Kasumi-1 (cell line): ENCODE measurements around the gene ABCC5.
A peak's percentile ranks its signal among the peaks of the same experiment; 100 is the strongest.

ENCODE experiments used
- DNase-seq, 2 experiments: peaks; one replicate each; lab custom pipeline; 2025; lab: John Stamatoyannopoulos, UW

Gene ABCC5

DNA sequence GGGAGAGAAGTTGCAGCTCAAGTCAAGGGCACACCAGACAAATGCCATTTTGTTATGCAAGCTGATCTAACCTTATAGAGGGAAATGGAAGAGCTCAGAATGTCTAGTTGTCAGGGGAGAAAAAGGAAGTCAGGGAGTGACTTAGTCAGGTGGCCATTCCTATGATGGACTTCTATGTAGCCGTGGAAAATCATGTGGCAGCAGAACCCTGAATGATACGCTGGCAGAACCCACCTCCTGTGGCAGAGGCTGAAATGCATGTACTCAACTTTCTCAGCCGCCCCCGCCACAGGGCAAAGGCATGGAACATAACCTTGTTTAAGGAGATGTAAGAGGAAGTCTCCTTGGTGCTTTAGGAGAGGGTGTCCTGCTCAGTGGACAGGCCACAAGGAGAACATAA lies 95.3 kb downstream of the ABCC5 start:
- no peak for DNase-seq

DNA sequence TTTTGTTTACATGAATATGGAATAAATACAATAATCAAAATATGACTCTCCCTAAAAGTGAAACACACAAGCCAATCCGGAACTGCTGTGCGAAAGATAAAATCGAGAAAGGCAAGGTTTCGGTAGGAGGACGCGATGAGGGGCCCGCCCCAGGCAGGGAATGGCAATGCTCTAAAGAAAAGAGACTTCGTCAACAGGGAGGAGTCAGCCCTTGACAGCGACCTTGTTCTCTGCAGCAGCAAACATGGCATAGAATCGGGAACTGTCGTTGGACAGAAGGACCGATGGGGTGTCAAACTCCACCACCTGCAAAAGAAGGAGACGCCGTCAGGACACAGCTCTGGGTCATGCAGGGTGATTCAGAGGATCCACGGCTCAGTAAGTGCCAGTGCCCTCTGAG lies 96.6 kb downstream of the ABCC5 start:
- no peak for DNase-seq

DNA sequence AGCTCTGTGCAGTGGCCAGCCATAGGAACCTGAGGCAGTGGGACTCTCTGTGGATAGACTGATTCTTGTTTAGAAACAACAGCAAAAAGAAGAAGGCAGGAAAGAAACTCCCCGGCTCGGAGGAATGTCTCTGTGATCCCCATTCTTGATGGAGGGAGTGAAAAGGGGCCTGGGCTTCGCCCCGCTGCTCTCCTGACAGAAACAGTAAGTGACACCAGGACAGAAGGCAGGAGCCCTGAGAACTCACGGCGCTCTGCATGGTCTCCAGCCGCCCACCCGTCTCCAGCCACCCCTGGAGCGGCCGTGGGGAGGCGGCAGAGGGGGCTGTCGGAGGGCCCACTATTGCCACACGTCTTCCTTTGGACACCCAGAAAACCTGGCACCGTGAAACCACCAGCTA lies 97.3 kb downstream of the ABCC5 start:
- no peak for DNase-seq

DNA sequence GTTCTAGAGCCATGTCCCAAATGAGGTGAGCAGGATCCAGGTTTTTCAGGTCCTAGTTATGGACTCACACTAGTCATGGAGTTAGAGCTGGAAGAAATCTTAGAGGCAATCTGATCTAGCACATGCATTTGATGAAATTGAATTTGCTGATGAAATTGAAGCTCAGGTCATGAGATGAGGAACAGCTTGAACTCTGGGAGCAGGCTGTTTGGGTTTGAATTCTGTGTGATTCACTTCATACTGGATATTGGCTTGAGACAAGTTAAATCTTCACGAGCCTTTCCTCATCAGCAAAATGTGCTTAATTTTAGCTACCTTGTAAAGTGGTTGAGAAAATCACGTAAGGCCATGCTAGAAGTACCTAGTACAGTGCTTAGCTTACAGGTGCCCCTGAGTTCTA lies 99.5 kb downstream of the ABCC5 start:
- no peak for DNase-seq

DNA sequence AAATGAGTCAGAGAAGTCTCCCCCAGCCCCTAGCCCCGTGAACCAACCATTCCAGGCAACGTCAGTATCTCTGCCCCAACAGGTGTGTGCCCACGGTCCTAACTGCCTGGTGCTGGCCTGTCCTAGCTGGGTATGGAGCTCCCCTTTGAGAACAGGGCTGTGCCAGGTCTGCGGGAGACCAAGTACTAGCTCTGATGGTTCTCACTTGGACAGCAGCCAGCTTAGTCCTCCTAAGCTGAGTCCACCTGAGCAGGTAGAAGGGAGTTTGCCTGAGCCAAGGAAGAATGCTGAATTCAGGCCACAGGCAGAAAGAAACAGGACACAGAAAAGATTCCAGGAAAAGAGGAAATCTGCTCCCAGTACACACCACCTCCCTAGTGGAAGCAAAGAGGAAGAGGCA lies 99.9 kb downstream of the ABCC5 start:
- DNase-seq, result no peak

DNA sequence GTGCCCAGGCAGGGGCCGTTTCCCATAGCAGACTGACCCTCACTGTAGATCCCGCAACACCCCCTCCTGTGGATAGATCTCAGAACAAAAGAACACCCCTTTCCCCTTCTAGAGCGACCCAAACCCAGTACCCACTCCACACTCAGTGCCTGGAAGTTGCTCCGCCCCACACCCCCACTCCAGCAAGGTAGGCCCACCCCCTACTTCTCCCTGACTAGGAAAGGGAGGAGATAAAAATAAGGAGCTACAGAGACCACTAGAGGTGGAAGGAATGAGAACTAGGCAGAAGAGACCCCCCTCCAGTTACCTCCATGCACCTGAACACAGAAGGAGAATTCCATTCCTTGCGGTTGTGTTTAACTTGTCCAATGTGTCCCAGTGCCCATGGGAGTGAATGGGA lies 102.8 kb downstream of the ABCC5 start:
- DNase-seq, result no peak

DNA sequence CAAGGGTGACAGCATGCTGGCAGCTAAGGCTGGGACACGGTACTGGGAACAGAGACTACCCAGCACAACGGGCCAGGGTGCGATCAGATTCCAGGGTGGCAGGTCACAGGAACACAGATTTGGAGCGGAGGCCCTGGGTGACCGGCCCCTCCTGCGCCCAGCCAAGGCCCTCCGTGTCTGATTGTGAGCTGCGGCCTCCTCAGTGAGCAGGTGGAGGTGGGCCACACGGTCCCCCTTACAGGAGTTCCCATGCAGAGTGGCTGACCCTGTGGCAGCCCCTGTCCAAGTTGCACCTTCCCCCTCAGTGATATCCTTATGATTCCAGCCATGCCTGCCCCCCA lies 104.1 kb downstream of the ABCC5 start:
- DNase-seq, result no peak

DNA sequence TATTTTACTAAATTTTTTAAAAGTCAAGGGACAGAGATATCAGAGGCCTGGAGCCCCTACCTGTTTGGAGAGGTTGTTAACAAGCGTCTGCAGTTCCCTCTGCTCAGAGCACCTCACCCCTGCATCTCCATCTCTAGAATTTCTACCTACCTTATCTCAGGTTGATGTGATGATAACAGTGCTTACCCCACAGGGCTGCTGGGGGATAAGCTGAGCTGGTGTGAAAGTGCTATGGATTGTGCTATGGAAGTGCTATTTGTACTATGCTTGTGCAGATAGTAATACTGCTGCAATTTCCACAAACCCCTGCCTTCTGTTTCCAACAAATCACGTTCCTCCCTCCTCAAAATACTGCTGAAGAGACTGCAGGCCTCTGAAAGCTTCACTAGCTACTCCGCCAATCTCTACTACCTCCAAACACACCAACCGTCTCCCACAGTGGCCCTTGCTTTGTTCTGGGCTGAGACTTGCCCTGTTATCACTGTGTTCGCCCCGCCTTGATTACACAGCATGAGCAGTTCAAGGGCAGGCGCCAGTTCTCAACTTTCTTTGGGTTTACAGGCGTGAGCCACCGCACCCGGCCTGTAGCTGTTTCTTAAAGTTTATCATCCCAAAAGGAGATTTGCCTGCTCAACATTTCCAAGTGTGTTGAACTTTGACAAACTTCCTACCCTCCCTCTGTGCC lies 104.6 kb downstream of the ABCC5 start:
- DNase-seq, result no peak

DNA sequence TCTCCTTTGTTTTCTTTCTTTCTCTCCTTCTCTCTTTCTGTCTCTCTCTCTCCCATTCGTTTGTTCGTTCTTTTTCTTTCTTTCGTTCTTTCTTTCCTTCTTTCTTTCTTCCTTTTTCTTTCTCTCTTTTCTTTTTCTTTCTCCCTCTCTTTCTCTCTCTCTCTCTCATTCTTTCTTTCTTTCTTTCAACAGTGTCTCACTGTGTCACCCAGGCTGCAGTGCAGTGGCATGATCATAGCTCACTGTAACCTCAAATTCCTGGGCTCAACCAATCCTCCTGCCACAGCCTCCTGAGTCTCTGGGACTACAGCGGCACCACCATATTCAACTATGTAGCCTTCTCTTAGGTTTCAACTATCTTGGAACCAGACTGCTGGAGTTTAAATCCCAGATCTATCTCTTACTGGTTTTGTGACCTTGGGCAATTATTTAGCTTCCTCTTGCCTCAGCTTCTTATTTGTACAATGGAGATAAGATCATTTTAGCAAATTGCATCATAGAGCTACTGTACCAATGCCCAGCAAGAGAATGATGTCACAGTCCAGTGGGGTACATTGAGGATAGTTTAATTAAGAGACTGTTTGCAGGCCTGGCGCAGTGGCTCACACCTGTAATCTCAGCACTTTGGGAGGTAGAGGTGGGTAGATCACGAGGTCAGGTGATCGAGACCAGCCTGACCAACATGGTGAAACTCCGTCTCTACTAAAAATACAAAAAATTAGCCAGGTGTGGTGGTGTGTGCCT lies 105.7 kb downstream of the ABCC5 start:
- DNase-seq, result no peak

DNA sequence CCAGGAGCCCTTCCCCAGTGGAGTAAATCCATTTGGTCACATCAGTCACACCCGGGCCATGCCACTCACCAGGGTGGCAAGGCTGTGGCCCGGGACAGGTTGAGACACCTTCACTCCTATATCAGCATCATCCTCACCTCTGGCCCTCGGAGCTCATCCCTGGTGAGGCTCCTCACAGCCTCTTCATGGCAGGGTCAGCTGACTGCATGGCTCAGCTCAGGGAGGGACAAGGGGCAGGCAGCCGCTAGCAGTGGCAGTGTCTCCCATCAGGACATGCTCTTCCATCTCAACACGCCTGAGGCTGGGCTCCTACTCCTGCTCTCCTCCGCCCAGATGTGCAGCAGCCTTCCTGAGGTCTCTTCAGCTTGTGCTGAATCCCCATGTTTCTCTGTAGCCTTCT lies 106.6 kb downstream of the ABCC5 start:
- DNase-seq, result no peak

DNA sequence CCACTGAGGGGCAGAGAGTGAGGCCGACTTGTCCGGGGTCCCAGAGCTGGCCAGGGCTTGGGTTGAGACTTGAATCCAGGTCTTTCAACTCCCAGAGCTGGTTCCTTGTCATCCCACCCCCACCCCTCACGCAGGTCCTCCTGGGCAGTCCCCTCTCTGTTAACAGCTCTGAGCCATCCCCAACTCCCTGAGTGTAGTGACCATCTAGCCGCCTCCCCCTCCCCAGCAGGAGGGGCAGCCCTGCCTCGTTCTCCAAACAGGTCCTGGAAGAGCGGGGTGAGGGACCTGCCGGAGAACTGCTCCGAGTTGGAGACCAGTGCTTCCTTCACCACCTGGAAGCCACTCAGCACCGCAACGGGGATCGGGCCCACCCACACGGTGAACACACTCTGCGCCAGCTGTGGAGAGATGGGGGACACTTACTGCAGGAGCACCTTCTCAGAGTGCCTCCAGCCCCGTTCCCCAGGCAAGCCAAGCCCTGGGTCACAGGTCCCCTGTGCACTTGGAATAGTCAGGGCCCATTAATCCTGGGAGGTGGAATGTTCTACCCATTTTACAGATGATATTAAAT lies 108.6 kb downstream of the ABCC5 start:
- no peak for DNase-seq

DNA sequence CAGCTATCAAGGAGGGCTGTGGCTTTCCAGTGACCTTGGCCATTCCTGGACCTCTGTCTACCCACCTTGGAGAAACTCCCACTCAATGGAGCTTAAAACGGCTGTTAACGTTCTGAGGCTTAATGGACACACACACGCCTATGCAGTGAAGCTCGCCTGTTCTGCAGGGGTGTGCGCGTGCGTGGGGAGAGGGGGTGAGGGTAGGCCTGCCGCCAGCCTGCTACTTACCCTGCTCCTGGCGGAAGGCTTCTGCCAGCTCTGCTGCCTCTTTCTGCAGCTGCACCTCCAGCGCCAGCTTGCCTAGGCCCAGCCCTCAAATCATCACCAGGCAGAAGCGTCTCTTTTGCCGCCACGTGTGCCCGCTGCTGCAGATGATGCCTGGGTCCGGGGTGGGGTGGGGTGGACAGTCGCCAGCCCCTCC lies 109.8 kb downstream of the ABCC5 start:
- DNase-seq, result no peak

DNA sequence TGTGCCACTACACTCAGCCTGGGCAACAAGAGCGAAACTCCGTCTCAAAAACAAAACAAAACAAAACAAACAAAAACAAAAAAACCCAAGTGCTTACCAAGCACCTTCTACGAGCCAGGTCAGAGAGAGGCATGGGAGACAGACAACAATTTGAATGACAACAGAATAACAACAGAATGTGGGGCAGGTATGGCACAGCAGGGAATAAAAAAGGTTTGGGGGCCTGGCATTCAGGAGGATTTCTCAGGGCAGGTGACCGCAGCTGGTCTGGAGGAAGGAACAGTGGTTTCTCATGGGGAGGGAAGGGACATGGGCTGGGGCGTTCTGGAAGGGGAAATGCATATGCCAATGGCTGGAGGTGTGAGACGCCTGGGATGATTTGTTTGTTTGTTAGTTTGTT lies 110.5 kb downstream of the ABCC5 start:
- no peak for DNase-seq

DNA sequence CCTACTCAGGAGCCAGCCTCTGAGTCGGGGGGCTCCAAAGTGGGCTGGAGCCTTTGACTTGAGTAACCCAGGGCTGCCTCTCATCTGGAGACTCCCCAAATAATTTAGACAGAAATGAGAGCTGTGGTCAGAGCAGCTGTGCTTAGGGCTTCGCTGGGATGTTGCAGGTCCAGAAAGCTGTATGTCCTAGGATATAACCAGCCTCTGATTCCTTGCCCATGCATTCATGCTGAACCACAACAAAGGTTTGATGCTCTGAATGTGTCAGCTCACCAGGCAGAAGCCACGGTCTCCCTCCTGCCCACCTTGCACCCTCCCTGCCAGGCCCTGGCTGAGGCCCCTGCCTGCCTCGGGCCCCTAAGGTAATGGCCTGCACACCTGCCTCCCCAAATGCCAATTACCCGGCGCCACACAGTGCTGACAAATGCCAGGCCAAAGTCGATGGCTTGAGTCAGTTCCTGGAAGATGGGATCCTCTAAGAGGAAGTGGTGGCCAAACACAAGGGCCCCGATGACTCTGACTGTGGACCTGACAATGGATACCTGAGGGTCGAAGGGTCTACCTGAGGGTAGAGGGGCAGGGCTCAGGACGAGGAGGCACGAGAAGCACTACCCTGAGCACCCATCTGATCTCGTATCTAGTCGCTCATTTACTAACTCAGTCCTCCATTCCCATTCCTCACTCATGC lies 111.3 kb downstream of the ABCC5 start:
- no peak for DNase-seq

DNA sequence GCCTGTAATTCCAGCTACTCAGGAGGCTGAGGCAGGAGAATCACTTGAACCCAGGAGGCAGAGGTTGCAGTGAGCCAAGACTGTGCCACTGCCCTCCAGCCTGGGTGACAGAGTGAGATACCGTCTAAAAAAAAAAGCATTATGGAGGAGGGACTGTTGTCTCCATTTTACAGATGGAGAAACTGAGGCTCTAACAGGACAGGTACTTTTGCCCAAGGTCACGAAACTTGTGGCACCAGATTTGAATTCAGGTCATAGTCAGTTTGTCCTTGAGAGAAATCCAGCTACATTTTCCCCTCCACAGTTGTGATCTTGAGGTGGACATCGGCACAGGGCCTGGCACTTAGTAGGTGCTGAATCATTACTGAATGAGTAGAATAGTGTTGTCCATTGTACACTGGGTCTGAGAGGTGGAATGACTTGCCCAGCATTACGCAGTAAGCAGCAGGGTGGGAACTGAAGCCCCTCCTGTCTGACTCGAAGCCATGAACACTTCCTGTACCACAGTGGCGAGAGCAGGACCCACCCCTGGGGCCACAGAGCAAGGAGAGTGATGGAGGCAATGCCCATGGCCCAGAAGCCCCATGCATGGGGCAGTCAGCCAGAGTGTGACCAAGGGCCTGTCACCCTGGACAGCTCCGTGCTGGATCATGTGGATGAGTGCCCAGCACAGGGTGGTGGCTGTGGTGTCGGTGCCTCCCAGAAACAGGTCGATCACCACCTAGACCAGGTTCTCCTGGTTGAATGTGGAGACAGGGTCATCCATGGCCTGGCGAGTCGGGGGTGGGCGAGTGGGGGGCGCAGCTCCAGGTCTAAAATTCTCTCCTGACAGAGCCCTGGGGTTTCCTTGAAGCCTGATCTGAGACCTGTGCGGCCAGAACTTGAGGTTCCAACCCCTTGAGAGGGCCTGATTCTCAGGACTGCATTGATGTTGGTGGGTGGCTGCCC lies 112.6 kb downstream of the ABCC5 start:
- no peak for DNase-seq

DNA sequence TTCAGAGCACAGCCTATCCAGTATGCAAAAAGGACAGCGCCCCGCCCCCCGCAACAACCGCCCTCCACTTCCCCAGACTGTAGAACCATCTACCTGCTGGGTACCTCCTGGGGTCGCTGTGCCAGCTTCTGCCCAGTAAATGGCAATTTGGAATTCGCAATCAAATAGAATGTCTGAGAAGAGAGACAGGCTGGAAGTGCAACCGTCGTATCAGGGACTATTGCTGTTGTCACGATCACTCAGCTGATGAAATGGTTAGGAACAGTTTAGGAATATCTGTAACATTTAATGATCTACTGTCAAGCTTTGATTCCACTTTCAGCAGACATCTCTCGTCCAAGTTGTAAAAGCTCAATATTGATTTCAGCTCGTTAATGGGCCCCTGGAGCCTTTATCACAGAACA lies 119.7 kb downstream of the ABCC5 start:
- DNase-seq, result no peak

DNA sequence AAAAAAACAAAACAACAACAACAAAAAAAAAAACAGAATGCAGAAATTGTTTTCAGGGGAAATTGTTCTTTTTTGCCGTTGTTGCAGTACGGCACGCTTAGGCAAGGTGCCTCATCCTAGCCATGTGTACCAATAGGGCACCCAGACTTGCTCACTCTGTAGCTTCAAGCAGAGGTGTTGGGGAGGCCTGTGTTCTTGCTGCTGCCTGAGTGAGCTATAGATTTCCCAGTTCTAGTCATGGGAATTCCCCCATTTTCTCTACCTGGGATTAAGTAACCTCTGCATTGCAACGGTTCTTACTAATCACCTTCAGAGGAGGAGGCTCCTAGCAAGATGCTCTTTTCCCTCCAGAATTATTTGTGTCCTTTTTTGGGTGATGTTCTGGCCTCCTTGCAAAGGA lies 120.1 kb downstream of the ABCC5 start:
- DNase-seq, result no peak

DNA sequence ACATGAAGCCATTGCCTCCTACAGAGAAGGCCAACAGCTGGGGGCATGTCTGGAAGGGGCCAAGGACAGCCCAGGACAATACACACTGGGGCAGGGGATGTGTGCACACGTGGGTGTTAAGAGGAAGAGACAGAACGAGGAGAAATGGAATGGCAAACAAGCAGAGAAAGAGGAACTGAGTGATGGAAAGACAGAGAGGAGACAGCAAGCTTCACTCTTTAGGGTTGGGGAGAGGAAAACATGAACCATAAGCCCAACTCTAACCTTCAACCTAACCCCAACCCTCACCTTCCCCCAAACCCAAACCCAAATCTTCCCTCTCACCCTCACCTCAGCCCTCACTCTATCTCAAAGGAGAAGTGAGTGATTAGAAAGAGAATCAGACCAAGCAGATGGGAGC lies 121.1 kb downstream of the ABCC5 start:
- DNase-seq, result no peak

DNA sequence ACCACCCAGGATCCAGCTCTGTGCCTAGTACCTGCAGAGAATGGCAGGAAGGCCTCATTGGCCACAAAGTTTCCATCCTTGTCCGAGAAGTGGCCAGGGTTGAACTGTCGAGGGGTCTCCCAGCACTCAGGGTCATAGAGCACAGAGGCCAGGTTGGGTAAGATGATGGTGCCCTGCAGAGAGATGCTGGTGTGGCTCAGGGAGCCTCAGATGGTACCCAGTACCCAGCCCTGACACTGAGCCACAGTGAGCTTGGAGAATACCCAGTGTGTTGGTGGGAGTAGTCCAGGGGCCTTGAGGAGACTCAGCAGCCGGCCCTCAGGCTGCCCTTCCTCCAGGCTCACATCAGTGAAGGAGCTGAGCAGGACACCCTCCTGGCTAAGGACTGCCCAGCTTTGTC lies 121.5 kb downstream of the ABCC5 start:
- no peak for DNase-seq

DNA sequence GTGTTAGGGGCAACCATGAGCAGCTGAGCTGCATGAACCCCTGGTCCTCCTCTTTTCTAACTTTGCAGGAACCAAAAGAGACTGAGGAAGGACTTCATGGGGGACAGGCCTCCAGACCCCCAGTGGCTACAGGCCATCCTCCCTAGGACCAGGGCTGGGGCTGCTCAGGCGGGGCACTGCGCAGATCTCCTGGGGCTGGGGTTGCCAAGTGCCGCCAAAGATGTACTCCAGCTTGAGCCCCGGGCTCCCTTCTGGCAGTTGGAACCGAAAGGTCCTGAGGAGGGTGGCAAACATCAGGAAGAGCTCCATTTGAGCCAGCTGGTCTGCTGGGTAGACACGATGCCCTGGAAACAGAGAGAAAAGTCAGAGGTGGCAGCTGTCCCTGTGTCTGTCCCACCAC lies 121.9 kb downstream of the ABCC5 start:
- no peak for DNase-seq

DNA sequence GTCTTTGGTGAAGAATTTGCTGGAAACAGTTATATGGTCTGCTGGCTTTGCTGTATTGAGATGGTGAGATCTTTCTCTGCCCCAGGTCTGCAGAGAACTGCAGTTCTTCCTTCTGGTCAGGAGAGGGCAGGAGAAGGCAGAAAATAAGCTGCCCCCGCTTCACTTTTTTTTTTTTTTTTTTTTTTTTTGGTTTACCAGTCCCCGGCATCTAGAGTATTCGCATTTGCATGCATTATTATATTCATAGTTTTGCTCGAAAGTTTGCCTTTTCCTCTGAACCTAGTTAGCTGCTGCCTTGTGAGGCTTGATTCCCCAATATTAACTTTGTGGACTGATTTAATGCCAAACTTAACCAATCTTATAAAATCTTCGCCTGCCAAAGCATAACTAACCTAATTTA lies 122.4 kb downstream of the ABCC5 start:
- DNase-seq, result peak; percentile 62 to 78

DNA sequence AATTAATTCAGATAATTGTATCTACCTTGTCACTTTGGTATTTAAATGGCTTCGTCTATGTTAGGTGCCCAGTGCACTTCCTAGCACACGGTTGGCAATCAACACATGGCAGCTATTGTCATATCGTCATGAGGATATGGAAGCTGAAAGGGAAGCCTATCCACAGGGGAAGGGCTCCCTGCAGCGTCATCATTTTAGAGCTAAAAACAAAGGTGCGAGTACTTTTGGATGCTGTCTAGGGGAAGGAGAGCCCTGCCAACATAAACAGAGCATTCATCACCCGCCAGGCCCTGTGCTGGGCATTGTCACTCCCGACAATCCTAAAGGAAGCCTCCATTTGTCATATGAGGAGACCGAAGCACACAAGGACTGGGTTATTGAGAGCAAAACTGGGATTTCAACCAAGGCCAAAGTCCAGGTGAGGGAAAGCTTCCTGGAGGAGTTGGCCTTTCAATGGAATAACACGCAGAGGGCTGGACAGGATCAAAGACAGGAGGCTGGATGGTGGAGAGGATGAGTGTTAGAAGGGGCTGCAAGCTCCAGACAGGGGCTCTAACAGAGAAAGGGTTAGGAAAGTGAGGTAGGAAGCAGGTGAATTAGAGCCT lies 125.0 kb downstream of the ABCC5 start:
- no peak for DNase-seq
